ENCODE data around the gene NUP210L.
A peak's percentile ranks its signal among the peaks of the same experiment; 100 is the strongest.

Gene NUP210L

GRCh38 chr1:154157520-154158306, 2.8 kb upstream of the NUP210L start:
- Histone ChIP-seq H3K36me3 (ENCODE audit: control insufficient read depth in 2 of 2, insufficient read depth in 1 of 2, low read length in 2 of 2) (peaks cover 21 to 82% of the 10 kb centered on the region in 2 experiments), H3K4me1 (ENCODE audit: control insufficient read depth, insufficient read depth, low read length) (no peaks in the 10 kb centered on the region), H3K4me3 (ENCODE audit: low read depth, low read length) (no peak overlapping the region), H3K9me3 (ENCODE audit: control insufficient read depth, insufficient read depth, low read depth, low read length) (no peaks in the 10 kb centered on the region), H3K27ac (ENCODE audit: extremely low read depth, low read depth, low read length) (no peak overlapping the region)
- TF ChIP-seq ZNF175 (tag by site-specific recombination; IDR thresholded peaks at IDR 0.05) (no peak), ZNF501 (tag by site-specific recombination; IDR thresholded peaks at IDR 0.05) (no peak), ZBTB48 (tag by site-specific recombination; IDR thresholded peaks at IDR 0.05) (peak; percentile 16; the same call in 1 of the 2 replicates), ZNF248 (tag by site-specific recombination; IDR thresholded peaks at IDR 0.05) (no peak), KLF1 (tag by site-specific recombination; IDR thresholded peaks at IDR 0.05) (0 out of 2 replicates have a peak, but pooled peaks have one; percentile 18), YY1 (tag by site-specific recombination; IDR thresholded peaks at IDR 0.05) (no peak), EGR2 (tag by site-specific recombination; IDR thresholded peaks at IDR 0.05; ENCODE audit: low read depth) (peak; percentile 93), ZNF692 (tag by site-specific recombination; IDR thresholded peaks at IDR 0.05) (peak; percentile 24; the same call in 1 of the 2 replicates), ZIC2 (tag by site-specific recombination; IDR thresholded peaks at IDR 0.05) (no peak), ZNF19 (tag by site-specific recombination; IDR thresholded peaks at IDR 0.05; ENCODE audit: low read depth) (no peak), ZSCAN30 (tag by site-specific recombination; IDR thresholded peaks at IDR 0.05) (no peak), ZBTB44 (tag by site-specific recombination; IDR thresholded peaks at IDR 0.05) (0 out of 2 replicates have a peak, but pooled peaks have one; percentile 39), ZNF302 (tag by site-specific recombination; IDR thresholded peaks at IDR 0.05; ENCODE audit: low read depth) (no peak), OSR2 (tag by site-specific recombination; IDR thresholded peaks at IDR 0.05) (peak; percentile 54), ZFHX2 (tag by site-specific recombination; conservative IDR thresholded peaks at IDR 0.05) (peak; percentile 95), ZNF394 (tag by site-specific recombination; IDR thresholded peaks at IDR 0.05; ENCODE audit: borderline replicate concordance) (peak; percentile 87), SCRT1 (tag by site-specific recombination; IDR thresholded peaks at IDR 0.05; ENCODE audit: borderline replicate concordance) (no peak), YY2 (tag by site-specific recombination; IDR thresholded peaks at IDR 0.05) (no peak), SCRT2 (tag by site-specific recombination; IDR thresholded peaks at IDR 0.05) (peak; percentile 63; the same call in 1 of the 2 replicates), SETDB1 (IDR thresholded peaks at IDR 0.05; ENCODE audit: insufficient read length, low read length) (no peak), ZNF23 (tag by site-specific recombination; IDR thresholded peaks at IDR 0.05; ENCODE audit: borderline replicate concordance) (no peak), ZNF670 (tag by site-specific recombination; IDR thresholded peaks at IDR 0.05; ENCODE audit: low read depth) (no peak), ZNF366 (tag by site-specific recombination; conservative IDR thresholded peaks at IDR 0.05) (no peak), ZFP69B (tag by site-specific recombination; IDR thresholded peaks at IDR 0.05) (0 out of 2 replicates have a peak, but pooled peaks have one; percentile 13)
- TF ChIP-seq, protein P1, sequence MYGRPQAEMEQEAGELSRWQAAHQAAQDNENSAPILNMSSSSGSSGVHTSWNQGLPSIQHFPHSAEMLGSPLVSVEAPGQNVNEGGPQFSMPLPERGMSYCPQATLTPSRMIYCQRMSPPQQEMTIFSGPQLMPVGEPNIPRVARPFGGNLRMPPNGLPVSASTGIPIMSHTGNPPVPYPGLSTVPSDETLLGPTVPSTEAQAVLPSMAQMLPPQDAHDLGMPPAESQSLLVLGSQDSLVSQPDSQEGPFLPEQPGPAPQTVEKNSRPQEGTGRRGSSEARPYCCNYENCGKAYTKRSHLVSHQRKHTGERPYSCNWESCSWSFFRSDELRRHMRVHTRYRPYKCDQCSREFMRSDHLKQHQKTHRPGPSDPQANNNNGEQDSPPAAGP (tag by site-specific recombination; IDR thresholded peaks at IDR 0.05): no peak
- ChIA-PET POLR2A (no interaction called here), CTCF (interaction anchor here (1.6 kb wide), 1 partner anchor 12 kb away, joined by 6 read pairs; no protein-coding TSS in a partner anchor)
